ENCODE results near the gene CYP2S1. TPM values are rescaled to one million over a fixed set of nuclear protein-coding genes. Genes with fewer than 3 reads are reported as not detected.

CYP2S1 gene
- total and polyA plus RNA-seq, 2 experiments from 2014 or later: 130 to 315 TPM

DNA sequence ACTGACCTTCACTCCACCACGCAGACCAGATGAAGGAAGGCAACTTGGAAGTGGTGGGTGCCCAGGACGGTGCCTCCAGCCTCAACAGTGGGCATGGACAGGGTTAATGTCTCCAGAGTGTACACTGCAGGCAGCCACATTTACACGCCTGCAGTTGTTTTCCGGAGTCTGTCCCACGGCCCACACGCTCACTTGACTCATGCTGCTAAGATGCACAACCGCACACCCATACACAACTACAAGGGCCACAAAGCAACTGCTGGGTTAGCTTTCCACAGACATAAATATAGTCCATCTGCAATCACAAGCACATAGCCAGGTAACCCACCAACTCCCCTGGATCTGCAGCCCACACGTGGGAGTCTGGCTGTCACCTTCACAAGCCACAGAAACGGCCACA, 13.4 kb downstream of the CYP2S1 start (continued):
- TF ChIP-seq, protein P1, sequence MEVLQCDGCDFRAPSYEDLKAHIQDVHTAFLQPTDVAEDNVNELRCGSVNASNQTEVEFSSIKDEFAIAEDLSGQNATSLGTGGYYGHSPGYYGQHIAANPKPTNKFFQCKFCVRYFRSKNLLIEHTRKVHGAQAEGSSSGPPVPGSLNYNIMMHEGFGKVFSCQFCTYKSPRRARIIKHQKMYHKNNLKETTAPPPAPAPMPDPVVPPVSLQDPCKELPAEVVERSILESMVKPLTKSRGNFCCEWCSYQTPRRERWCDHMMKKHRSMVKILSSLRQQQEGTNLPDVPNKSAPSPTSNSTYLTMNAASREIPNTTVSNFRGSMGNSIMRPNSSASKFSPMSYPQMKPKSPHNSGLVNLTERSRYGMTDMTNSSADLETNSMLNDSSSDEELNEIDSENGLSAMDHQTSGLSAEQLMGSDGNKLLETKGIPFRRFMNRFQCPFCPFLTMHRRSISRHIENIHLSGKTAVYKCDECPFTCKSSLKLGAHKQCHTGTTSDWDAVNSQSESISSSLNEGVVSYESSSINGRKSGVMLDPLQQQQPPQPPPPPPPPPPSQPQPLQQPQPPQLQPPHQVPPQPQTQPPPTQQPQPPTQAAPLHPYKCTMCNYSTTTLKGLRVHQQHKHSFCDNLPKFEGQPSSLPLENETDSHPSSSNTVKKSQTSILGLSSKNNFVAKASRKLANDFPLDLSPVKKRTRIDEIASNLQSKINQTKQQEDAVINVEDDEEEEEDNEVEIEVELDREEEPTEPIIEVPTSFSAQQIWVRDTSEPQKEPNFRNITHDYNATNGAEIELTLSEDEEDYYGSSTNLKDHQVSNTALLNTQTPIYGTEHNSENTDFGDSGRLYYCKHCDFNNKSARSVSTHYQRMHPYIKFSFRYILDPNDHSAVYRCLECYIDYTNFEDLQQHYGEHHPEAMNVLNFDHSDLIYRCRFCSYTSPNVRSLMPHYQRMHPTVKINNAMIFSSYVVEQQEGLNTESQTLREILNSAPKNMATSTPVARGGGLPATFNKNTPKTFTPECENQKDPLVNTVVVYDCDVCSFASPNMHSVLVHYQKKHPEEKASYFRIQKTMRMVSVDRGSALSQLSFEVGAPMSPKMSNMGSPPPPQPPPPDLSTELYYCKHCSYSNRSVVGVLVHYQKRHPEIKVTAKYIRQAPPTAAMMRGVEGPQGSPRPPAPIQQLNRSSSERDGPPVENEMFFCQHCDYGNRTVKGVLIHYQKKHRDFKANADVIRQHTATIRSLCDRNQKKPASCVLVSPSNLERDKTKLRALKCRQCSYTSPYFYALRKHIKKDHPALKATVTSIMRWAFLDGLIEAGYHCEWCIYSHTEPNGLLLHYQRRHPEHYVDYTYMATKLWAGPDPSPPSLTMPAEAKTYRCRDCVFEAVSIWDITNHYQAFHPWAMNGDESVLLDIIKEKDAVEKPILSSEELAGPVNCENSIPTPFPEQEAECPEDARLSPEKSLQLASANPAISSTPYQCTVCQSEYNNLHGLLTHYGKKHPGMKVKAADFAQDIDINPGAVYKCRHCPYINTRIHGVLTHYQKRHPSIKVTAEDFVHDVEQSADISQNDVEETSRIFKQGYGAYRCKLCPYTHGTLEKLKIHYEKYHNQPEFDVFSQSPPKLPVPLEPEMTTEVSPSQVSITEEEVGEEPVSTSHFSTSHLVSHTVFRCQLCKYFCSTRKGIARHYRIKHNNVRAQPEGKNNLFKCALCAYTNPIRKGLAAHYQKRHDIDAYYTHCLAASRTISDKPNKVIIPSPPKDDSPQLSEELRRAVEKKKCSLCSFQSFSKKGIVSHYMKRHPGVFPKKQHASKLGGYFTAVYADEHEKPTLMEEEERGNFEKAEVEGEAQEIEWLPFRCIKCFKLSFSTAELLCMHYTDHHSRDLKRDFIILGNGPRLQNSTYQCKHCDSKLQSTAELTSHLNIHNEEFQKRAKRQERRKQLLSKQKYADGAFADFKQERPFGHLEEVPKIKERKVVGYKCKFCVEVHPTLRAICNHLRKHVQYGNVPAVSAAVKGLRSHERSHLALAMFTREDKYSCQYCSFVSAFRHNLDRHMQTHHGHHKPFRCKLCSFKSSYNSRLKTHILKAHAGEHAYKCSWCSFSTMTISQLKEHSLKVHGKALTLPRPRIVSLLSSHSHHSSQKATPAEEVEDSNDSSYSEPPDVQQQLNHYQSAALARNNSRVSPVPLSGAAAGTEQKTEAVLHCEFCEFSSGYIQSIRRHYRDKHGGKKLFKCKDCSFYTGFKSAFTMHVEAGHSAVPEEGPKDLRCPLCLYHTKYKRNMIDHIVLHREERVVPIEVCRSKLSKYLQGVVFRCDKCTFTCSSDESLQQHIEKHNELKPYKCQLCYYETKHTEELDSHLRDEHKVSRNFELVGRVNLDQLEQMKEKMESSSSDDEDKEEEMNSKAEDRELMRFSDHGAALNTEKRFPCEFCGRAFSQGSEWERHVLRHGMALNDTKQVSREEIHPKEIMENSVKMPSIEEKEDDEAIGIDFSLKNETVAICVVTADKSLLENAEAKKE (CRISPR knock-in tag; IDR thresholded peaks at IDR 0.05): no peak
- no peak for TF ChIP-seq ZNF114 (CRISPR knock-in tag; IDR thresholded peaks at IDR 0.05)
- TF ChIP-seq EZH2phosphoT487 (IDR thresholded peaks at IDR 0.05; ENCODE audit: unreplicated experiment): no peak
- TF ChIP-seq, protein P2, sequence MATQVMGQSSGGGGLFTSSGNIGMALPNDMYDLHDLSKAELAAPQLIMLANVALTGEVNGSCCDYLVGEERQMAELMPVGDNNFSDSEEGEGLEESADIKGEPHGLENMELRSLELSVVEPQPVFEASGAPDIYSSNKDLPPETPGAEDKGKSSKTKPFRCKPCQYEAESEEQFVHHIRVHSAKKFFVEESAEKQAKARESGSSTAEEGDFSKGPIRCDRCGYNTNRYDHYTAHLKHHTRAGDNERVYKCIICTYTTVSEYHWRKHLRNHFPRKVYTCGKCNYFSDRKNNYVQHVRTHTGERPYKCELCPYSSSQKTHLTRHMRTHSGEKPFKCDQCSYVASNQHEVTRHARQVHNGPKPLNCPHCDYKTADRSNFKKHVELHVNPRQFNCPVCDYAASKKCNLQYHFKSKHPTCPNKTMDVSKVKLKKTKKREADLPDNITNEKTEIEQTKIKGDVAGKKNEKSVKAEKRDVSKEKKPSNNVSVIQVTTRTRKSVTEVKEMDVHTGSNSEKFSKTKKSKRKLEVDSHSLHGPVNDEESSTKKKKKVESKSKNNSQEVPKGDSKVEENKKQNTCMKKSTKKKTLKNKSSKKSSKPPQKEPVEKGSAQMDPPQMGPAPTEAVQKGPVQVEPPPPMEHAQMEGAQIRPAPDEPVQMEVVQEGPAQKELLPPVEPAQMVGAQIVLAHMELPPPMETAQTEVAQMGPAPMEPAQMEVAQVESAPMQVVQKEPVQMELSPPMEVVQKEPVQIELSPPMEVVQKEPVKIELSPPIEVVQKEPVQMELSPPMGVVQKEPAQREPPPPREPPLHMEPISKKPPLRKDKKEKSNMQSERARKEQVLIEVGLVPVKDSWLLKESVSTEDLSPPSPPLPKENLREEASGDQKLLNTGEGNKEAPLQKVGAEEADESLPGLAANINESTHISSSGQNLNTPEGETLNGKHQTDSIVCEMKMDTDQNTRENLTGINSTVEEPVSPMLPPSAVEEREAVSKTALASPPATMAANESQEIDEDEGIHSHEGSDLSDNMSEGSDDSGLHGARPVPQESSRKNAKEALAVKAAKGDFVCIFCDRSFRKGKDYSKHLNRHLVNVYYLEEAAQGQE (IDR thresholded peaks at IDR 0.05; ENCODE audit: unreplicated experiment): no peak

Data from GM23338 (cell line).